Hepatocyte (in vitro differentiated cells): Measurements from ENCODE around the gene ASCC2. TPM values are rescaled to one million over a fixed set of nuclear protein-coding genes. Genes with fewer than 3 reads are reported as not detected.

Source experiments
- DNase-seq: peaks from one replicate; pipeline ENCODE4 v3.0.0-alpha.2; 2016; ENCODE audit warnings: low spot score
- H2AFZ ChIP-seq: fragments of 200-600 bp; sonication (generic); 2 replicates; pipeline ENCODE4 v1.6.0; 2016; ENCODE audit warnings: antibody characterized with exemption, mild to moderate bottlenecking
- H3K27ac ChIP-seq: fragments of 200-600 bp; sonication (generic); 2 replicates; pipeline ENCODE4 v1.5.1; 2016; ENCODE audit warnings: mild to moderate bottlenecking
- H3K27me3 ChIP-seq: fragments of 200-600 bp; sonication (generic); 2 replicates; pipeline ENCODE4 v1.6.1; 2016
- H3K36me3 ChIP-seq: fragments of 200-600 bp; sonication (generic); replicated peaks from 2 replicates; pipeline ENCODE4 v1.5.1; 2016; ENCODE audit warnings: low read depth; ENCODE audit not compliant: insufficient read depth
- H3K4me1 ChIP-seq: fragments of 200-600 bp; sonication (generic); 2 replicates; pipeline ENCODE4 v1.5.1; 2016; ENCODE audit warnings: mild to moderate bottlenecking, moderate library complexity; ENCODE audit not compliant: insufficient read depth
- H3K4me2 ChIP-seq: fragments of 200-600 bp; sonication (generic); 2 replicates; pipeline ENCODE4 v1.6.0; 2016
- H3K4me3 ChIP-seq: fragments of 200-600 bp; sonication (generic); 2 replicates; pipeline ENCODE4 v1.5.1; 2016; ENCODE audit warnings: mild to moderate bottlenecking
- H3K79me2 ChIP-seq: fragments of 200-600 bp; sonication (generic); 2 replicates; pipeline ENCODE4 v1.6.0; 2017; ENCODE audit warnings: mild to moderate bottlenecking
- H3K9me2 ChIP-seq: fragments of 200-600 bp; sonication (generic); replicated peaks from 2 replicates; pipeline ENCODE4 v1.6.0; 2017; ENCODE audit warnings: mild to moderate bottlenecking; ENCODE audit not compliant: insufficient read depth
- H3K9me3 ChIP-seq: fragments of 200-600 bp; sonication (generic); 2 replicates; pipeline ENCODE4 v1.5.1; 2016; ENCODE audit warnings: low read depth, mild to moderate bottlenecking
- H4K20me1 ChIP-seq: fragments of 200-600 bp; sonication (generic); 2 replicates; pipeline ENCODE4 v1.6.0; 2016; ENCODE audit warnings: mild to moderate bottlenecking; ENCODE audit not compliant: insufficient read depth, poor library complexity, severe bottlenecking
- EZH2 ChIP-seq: fragments of 200-600 bp; sonication (generic); IDR thresholded peaks from 2 replicates; pipeline ENCODE4 v1.6.1; 2016; ENCODE audit warnings: antibody characterized with exemption, mild to moderate bottlenecking, borderline replicate concordance
- EZH2phosphoT487 ChIP-seq: fragments of 200-600 bp; sonication (generic); IDR thresholded peaks from one replicate; pipeline ENCODE4 v1.6.1; 2018; ENCODE audit warnings: antibody characterized with exemption, mild to moderate bottlenecking, low read depth, moderate library complexity; ENCODE audit not compliant: unreplicated experiment, severe bottlenecking
- WGBS: methylation state at CpG from one replicate; pipeline ENCODE4 v1.1.6; 2016; ENCODE audit warnings: low lambda C conversion rate; ENCODE audit errors: missing lambda C conversion rate; 5-methylcytosine and 5-hydroxymethylcytosine counted together
- polyA plus RNA-seq: library from polyadenylated mRNA; unstranded; fragments of >200 nt; fragmentation: Nextera tagmentation; extraction: Ambion mirVana; gene quantifications from 2 replicates; pipeline ENCODE4 v1.2.1, GENCODE V29; 2016
- total RNA-seq: library from RNA; depleted of rRNA; stranded (reverse); fragments of >200 nt; gene quantifications from 2 replicates; pipeline ENCODE4 v1.2.3, GENCODE V29; 2014
- TF ChIP-seq, protein P1 (sequence below): fragments of 200-600 bp; sonication (generic); IDR thresholded peaks from 2 replicates; pipeline ENCODE4 v1.5.1; 2016; ENCODE audit warnings: antibody characterized with exemption, mild to moderate bottlenecking; ENCODE audit not compliant: poor library complexity

The ASCC2 gene
- total and polyA plus RNA-seq, 2 experiments from 2014 or later, result 25.9 to 54.8 TPM

GRCh38 chr22:29842740-29843139, 4.7 kb upstream of the ASCC2 start:
- no peaks in the 10 kb centered on the region for H3K36me3 ChIP-seq
- H3K9me3 ChIP-seq, result no peaks in the 10 kb centered on the region
- peak; percentile 28 for DNase-seq
- H3K27ac ChIP-seq, result peak overlapping the region; percentile 50
- no peak for TF ChIP-seq EZH2phosphoT487
- TF ChIP-seq, protein P1, sequence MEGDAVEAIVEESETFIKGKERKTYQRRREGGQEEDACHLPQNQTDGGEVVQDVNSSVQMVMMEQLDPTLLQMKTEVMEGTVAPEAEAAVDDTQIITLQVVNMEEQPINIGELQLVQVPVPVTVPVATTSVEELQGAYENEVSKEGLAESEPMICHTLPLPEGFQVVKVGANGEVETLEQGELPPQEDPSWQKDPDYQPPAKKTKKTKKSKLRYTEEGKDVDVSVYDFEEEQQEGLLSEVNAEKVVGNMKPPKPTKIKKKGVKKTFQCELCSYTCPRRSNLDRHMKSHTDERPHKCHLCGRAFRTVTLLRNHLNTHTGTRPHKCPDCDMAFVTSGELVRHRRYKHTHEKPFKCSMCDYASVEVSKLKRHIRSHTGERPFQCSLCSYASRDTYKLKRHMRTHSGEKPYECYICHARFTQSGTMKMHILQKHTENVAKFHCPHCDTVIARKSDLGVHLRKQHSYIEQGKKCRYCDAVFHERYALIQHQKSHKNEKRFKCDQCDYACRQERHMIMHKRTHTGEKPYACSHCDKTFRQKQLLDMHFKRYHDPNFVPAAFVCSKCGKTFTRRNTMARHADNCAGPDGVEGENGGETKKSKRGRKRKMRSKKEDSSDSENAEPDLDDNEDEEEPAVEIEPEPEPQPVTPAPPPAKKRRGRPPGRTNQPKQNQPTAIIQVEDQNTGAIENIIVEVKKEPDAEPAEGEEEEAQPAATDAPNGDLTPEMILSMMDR, result no peak
- no peak for TF ChIP-seq EZH2
- H4K20me1 ChIP-seq, result no peaks in the 10 kb centered on the region
- no peaks in the 10 kb centered on the region for H3K9me2 ChIP-seq
- no peaks in the 10 kb centered on the region for H3K27me3 ChIP-seq
- no peaks in the 10 kb centered on the region for H3K4me1 ChIP-seq
- H3K79me2 ChIP-seq, result peaks cover 1% of the 10 kb centered on the region
- no peak overlapping the region for H3K4me2 ChIP-seq
- H3K4me3 ChIP-seq, result no peak overlapping the region
- WGBS, result 56% methylated on average over 2 of the region's 2 CpGs
- H2AFZ ChIP-seq, result no peak overlapping the region

GRCh38 chr22:29842172-29842571, 4.1 kb upstream of the ASCC2 start:
- H4K20me1 ChIP-seq, result no peaks in the 10 kb centered on the region
- no peaks in the 10 kb centered on the region for H3K27me3 ChIP-seq
- peaks cover 7% of the 10 kb centered on the region for H3K79me2 ChIP-seq
- H3K4me1 ChIP-seq, result no peaks in the 10 kb centered on the region
- H3K9me2 ChIP-seq, result no peaks in the 10 kb centered on the region
- H3K36me3 ChIP-seq, result no peaks in the 10 kb centered on the region
- no peak overlapping the region for H3K4me2 ChIP-seq
- peak overlapping the region; percentile 50 for H3K27ac ChIP-seq
- WGBS, result 62% methylated on average over 2 of the region's 2 CpGs
- no peak overlapping the region for H3K4me3 ChIP-seq
- no peak overlapping the region for H2AFZ ChIP-seq
- no peak for DNase-seq
- no peaks in the 10 kb centered on the region for H3K9me3 ChIP-seq
- TF ChIP-seq EZH2, result no peak
- TF ChIP-seq EZH2phosphoT487, result no peak
- TF ChIP-seq, protein P1, result no peak

DNA sequence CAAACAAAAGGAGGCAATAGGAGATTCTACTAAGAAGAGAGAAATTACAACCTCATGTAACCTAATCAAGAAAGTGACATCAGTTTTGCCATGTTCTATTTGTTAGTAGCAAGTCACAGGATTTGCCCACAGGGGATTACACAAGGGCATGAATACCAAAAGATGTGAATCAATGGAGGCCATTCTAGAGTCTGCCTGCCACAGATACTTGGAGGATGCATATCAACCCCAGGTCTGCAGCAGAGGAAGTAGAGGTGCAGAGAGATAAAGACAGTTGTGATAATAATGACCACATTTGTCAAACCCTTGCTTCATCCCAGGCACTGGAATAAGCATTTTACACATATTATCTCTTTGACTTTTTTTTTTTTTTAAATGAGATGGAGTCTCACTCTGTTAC, 2.4 kb upstream of the ASCC2 start:
- Histone ChIP-seq H2AFZ (no peak overlapping the region), H4K20me1 (no peaks in the 10 kb centered on the region), H3K9me2 (no peaks in the 10 kb centered on the region)

More for the DNA sequence above, 2.4 kb upstream of the ASCC2 start:
- Histone ChIP-seq H3K27me3 (no peaks in the 10 kb centered on the region), H3K36me3 (no peaks in the 10 kb centered on the region), H3K4me2 (no peak overlapping the region), H3K79me2 (peaks cover 24% of the 10 kb centered on the region), H3K4me3 (no peak overlapping the region), H3K4me1 (no peaks in the 10 kb centered on the region), H3K9me3 (no peaks in the 10 kb centered on the region), H3K27ac (no peak overlapping the region)
- TF ChIP-seq EZH2phosphoT487 (no peak), EZH2 (no peak)
- TF ChIP-seq, protein P1, result no peak
- no peak for DNase-seq
